NCI-H460 (cell line): ENCODE measurements around the gene PNLIP. TPM values are rescaled to one million over a fixed set of nuclear protein-coding genes. Genes with fewer than 3 reads are reported as not detected.

Source experiments
- DNase-seq: peaks from one replicate; pipeline ENCODE4 v3.0.0-alpha.2; 2016; ENCODE audit warnings: low read depth; ENCODE audit errors: extremely low read depth
- small RNA-seq, 2 experiments: library from RNA; depleted of rRNA; stranded (forward); fragments of <200 nt; gene quantifications; one replicate each; pipeline ENCODE3, GENCODE V24; 2014
- total RNA-seq: library from RNA; depleted of rRNA; stranded (reverse); fragments of >200 nt; shearing (Covaris generic); gene quantifications from 2 replicates; pipeline ENCODE4 v1.2.3, GENCODE V29; 2014; rRNA removed

PNLIP gene
- total RNA-seq, 1 experiment from 2014 or later: not detected

- no peak for DNase-seq
Measured at GRCh38 chr10:116612107-116612769, 66.5 kb downstream of the PNLIP start.

- DNase-seq: no peak
Measured at GRCh38 chr10:116613471-116613870, 67.7 kb downstream of the PNLIP start.

GRCh38 chr10:116614796-116615195, 69.1 kb downstream of the PNLIP start:
- no peak for DNase-seq

GRCh38 chr10:116615199-116615776, 69.6 kb downstream of the PNLIP start:
- no peak for DNase-seq

Small RNA genes within 50 kb of the gene (small RNA-seq; reads per million reads assigned to genes)
- 0 reads per million in 2 experiments for gene RNU6-1090P

Other genes with a start within 250 kb of the PNLIP start
- not detected in 2 replicates for gene CCDC172, start 221.5 kb upstream of the PNLIP start, total RNA-seq
- gene PNLIPRP3, start 118.1 kb upstream of the PNLIP start, total RNA-seq: not detected in 2 replicates
- not detected in 2 replicates for gene PNLIPRP1, start 45.0 kb downstream of the PNLIP start, total RNA-seq
- not detected in 2 replicates for gene PNLIPRP2, start 75.0 kb downstream of the PNLIP start, total RNA-seq
- 10.0 and 10.6 TPM in 2 replicates for gene HSPA12A, start 196.6 kb downstream of the PNLIP start, total RNA-seq